CD4-positive, alpha-beta T cell treated with Interleukin-17A for 4 hours (primary cell): ENCODE data around the gene MCOLN3.
"Not testable (repeated sequence)": the region's sequence is repeated elsewhere in the genome, so short reads cannot be mapped to it uniquely, and the experiment has no call there.

Source experiments
- DNase-seq: peaks from one replicate; pipeline ENCODE4 v3.0.0-alpha.2; 2020; ENCODE audit warnings: mixed read lengths

Gene MCOLN3

GRCh38 chr1:85047472-85048295 lies 616 bp downstream of the MCOLN3 start:
- DNase-seq, result peak; percentile 5

GRCh38 chr1:85047144-85047471 lies 1.2 kb downstream of the MCOLN3 start:
- no peak for DNase-seq

GRCh38 chr1:85042413-85042812 lies 5.9 kb downstream of the MCOLN3 start:
- DNase-seq, result no peak

GRCh38 chr1:85041793-85042192 lies 6.5 kb downstream of the MCOLN3 start:
- DNase-seq, result no peak

- DNase-seq, result no peak
Measured at GRCh38 chr1:85033221-85033620, 15.1 kb downstream of the MCOLN3 start.

GRCh38 chr1:85030536-85030935 lies 17.8 kb downstream of the MCOLN3 start:
- no peak for DNase-seq

GRCh38 chr1:85028151-85028550 lies 20.1 kb downstream of the MCOLN3 start:
- DNase-seq, result no peak

GRCh38 chr1:85027242-85027983 lies 20.9 kb downstream of the MCOLN3 start:
- DNase-seq, result peak; percentile 19

- no peak for DNase-seq
Measured at GRCh38 chr1:85025940-85026339, 22.4 kb downstream of the MCOLN3 start.

GRCh38 chr1:85024736-85025135 lies 23.6 kb downstream of the MCOLN3 start:
- no peak for DNase-seq

GRCh38 chr1:85022700-85023099 lies 25.6 kb downstream of the MCOLN3 start:
- DNase-seq, result no peak

- DNase-seq, result no peak
Measured at GRCh38 chr1:85019994-85020393, 28.3 kb downstream of the MCOLN3 start.

GRCh38 chr1:85015826-85016225 lies 32.5 kb downstream of the MCOLN3 start:
- DNase-seq, result no peak

GRCh38 chr1:85005641-85006040 lies 42.7 kb downstream of the MCOLN3 start:
- not testable (repeated sequence) for DNase-seq

- DNase-seq, result no peak
Measured at GRCh38 chr1:85001742-85002141, 46.6 kb downstream of the MCOLN3 start.

GRCh38 chr1:84998642-84999280 lies 49.5 kb downstream of the MCOLN3 start:
- peak; percentile 68 for DNase-seq

GRCh38 chr1:84997667-84998600 lies 50.4 kb downstream of the MCOLN3 start:
- peak; percentile 17 for DNase-seq

GRCh38 chr1:84996846-84997666 lies 51.2 kb downstream of the MCOLN3 start, which contains the start of gene MCOLN2:
MCOLN2 (minus strand) TSS chr1:84997113; CDS start chr1:84996872, 241 bp downstream.
- DNase-seq, result peak; percentile 64

GRCh38 chr1:84995484-84996334 lies 52.6 kb downstream of the MCOLN3 start:
- no peak for DNase-seq

- DNase-seq, result no peak
Measured at GRCh38 chr1:84991097-84991920, 57.0 kb downstream of the MCOLN3 start.
